Fibroblast of villous mesenchyme (primary cell): ENCODE results near the gene SLC19A1. TPM values are rescaled to one million over a fixed set of nuclear protein-coding genes. Genes with fewer than 3 reads are reported as not detected.

Experiments
- DNase-seq: peaks from one replicate; pipeline ENCODE4 v3.0.0-alpha.2; 2010; ENCODE audit warnings: low read depth
- H3K4me3 ChIP-seq: 2 replicates; pipeline ENCODE4 v1.5.1; 2011; ENCODE audit warnings: low read depth, mild to moderate bottlenecking, low read length
- CTCF ChIP-seq: IDR thresholded peaks from 2 replicates; pipeline ENCODE4 v1.5.1; 2012; ENCODE audit warnings: low read depth, mild to moderate bottlenecking, low read length; ENCODE audit not compliant: insufficient read depth
- total RNA-seq: library from RNA; depleted of rRNA; stranded (reverse); fragments of >200 nt; gene quantifications from 2 replicates; pipeline ENCODE4 v1.2.3, GENCODE V29; 2012

Gene SLC19A1
- total RNA-seq, 1 donor: 6.5 TPM

DNA sequence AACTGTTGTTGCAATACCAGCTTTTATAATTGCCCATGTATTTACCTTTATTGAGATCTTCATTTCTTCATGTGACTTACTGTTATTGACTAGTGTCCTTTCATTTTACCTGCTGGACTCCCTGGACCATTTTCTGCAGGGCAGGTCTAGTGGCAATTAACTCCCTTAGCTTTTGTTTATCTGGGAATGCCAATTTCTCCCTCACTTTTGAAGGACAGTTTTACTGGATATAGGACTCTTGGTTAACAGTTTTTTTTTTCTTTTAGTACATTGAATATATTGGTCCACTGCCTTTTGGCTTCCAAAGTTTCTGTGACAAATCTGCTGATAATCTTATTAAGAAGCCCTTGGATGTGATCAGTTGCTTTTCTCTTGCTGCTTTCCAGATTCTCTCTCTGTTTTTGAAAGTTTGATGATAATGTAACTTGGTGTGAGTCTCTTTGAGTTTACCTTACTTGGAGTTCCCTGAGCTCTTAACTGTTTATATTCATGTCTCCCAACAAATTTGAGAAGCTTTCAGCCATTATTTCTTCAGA lies 80.4 kb downstream of the SLC19A1 start:
- no peak for DNase-seq
- TF ChIP-seq CTCF: no peak
- no peak overlapping the region for H3K4me3 ChIP-seq

- no peak overlapping the region for H3K4me3 ChIP-seq
- DNase-seq: no peak
- no peak for TF ChIP-seq CTCF
These were observed 80.9 kb downstream of the SLC19A1 start for GRCh38 chr21:45461369-45461750.

DNA sequence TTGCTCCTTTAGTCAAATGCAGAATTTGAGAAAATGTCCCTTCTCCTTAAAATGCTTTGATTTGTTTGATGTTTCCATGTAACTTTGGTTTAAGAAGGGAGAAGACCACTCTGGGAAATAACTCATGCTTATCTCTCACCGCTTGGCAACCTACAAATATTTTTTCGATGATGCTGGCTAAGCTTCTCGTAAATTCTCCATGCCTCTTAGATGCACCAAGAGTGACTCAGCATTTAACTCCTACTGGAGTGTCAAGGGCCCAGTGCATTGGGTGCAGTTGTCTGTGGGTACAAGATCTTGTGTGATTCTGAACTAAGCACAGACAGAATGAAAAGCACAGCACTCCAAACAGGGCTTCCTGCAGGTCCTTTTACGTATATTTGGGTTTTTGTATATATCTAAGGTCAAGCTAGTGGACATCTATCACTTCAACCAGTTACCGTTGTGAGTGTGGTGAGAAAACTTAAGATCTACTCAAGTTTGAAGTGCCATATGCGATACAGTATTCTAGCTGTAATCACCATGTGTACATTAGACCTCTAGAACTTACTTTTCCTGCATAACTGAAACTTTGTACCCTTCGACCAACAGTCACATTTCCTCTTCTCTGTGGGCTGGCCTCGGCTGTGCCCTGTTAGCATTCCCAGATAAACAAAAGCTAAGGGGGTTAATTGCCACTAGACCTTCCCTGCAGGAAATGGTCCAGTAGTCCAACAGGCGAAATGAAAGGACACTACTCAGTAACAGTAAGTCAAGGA lies 81.5 kb downstream of the SLC19A1 start:
- TF ChIP-seq CTCF: no peak
- no peak overlapping the region for H3K4me3 ChIP-seq
- DNase-seq: peak; percentile 93

DNA sequence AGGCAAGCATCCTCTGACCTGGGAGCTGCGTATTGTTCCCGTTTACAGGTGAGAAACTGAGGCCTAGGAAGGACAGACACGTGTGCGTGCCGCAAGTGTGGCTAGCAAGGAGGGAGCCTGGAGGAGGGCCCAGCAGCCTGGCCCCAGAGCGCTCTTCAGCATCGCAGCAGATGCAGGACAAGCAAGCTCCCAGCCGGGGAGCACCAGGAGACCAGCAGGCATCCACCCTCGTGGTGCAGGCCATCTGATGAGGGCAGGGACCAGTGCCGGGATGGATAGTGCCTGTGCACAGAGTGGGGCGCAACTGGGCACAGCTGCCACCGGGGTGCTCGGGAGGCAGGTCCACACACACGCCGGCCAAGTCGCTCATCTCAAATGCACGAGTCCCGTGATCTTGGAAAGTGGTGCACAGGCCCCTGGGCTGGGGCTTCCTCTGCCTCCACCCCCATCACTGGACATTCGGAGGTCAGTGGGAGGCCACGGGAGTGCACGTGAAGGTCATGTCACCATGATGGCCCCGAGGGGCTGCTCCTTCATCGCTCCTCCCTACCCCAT lies 82.2 kb downstream of the SLC19A1 start:
- no peak for DNase-seq
- no peak for TF ChIP-seq CTCF
- no peak overlapping the region for H3K4me3 ChIP-seq

GRCh38 chr21:45459171-45460010 lies 82.8 kb downstream of the SLC19A1 start:
- no peak for DNase-seq
- TF ChIP-seq CTCF: no peak
- no peak overlapping the region for H3K4me3 ChIP-seq

- no peak for DNase-seq
- no peak overlapping the region for H3K4me3 ChIP-seq
- no peak for TF ChIP-seq CTCF
These were observed 83.7 kb downstream of the SLC19A1 start for GRCh38 chr21:45458281-45459170.
